Measurements from ENCODE around the gene TMEM217. TPM values are rescaled to one million over a fixed set of nuclear protein-coding genes. Genes with fewer than 3 reads are reported as not detected.

Gene TMEM217
- total RNA-seq, 4 donors from 2014 or later, result 1.4 to 4.7 (median 2.0) TPM

DNA sequence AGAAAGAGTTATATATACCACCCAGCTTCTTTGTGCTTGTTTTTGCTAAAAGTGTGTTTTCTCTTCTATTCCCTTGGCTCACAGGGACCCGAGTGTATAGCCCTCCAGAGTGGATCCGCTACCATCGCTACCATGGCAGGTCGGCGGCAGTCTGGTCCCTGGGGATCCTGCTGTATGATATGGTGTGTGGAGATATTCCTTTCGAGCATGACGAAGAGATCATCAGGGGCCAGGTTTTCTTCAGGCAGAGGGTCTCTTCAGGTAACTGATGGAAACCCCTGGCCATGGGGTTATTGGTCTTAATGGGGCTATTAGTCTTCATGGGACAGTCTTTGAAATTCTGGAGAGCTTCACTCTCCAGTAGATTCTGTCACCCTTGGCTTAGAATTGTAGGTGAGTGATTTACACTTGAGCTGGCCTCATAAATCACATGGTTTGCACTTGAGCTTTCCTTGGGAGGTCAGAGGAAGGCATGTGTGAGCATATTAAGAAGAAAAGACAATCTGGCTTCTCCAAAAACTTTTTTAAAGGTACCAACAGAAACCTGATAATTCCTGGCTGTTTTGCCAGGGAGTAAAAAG lies 84.9 kb downstream of the TMEM217 start:
- peak overlapping the region; percentile 67 to 90 (median 86) for H3K4me3 ChIP-seq
- intact Hi-C loops (cut with DNase I), result loop anchor here (10.0 kb wide), 1 partner anchor 148 kb away; no protein-coding TSS in a partner anchor
- peaks cover 13 to 40% (median 25%) of the 10 kb centered on the region in 3 donors for H3K36me3 ChIP-seq
- 70 to 85% methylated on average over 7 of the region's 7 CpGs for WGBS, 2 donors
- no peaks in the 10 kb centered on the region for H3K27me3 ChIP-seq
- DNase-seq, result no peak
- TF ChIP-seq, protein P1, sequence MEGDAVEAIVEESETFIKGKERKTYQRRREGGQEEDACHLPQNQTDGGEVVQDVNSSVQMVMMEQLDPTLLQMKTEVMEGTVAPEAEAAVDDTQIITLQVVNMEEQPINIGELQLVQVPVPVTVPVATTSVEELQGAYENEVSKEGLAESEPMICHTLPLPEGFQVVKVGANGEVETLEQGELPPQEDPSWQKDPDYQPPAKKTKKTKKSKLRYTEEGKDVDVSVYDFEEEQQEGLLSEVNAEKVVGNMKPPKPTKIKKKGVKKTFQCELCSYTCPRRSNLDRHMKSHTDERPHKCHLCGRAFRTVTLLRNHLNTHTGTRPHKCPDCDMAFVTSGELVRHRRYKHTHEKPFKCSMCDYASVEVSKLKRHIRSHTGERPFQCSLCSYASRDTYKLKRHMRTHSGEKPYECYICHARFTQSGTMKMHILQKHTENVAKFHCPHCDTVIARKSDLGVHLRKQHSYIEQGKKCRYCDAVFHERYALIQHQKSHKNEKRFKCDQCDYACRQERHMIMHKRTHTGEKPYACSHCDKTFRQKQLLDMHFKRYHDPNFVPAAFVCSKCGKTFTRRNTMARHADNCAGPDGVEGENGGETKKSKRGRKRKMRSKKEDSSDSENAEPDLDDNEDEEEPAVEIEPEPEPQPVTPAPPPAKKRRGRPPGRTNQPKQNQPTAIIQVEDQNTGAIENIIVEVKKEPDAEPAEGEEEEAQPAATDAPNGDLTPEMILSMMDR (IDR thresholded peaks at IDR 0.05), result no peak
- no peak for TF ChIP-seq POLR2A (IDR thresholded peaks at IDR 0.05)
- H3K27ac ChIP-seq, result peak overlapping the region; percentile 95 to 98 (median 96)
- H3K9me3 ChIP-seq, result no peaks in the 10 kb centered on the region
- H3K4me1 ChIP-seq, result peaks cover 12 to 80% (median 23%) of the 10 kb centered on the region in 3 donors

DNA sequence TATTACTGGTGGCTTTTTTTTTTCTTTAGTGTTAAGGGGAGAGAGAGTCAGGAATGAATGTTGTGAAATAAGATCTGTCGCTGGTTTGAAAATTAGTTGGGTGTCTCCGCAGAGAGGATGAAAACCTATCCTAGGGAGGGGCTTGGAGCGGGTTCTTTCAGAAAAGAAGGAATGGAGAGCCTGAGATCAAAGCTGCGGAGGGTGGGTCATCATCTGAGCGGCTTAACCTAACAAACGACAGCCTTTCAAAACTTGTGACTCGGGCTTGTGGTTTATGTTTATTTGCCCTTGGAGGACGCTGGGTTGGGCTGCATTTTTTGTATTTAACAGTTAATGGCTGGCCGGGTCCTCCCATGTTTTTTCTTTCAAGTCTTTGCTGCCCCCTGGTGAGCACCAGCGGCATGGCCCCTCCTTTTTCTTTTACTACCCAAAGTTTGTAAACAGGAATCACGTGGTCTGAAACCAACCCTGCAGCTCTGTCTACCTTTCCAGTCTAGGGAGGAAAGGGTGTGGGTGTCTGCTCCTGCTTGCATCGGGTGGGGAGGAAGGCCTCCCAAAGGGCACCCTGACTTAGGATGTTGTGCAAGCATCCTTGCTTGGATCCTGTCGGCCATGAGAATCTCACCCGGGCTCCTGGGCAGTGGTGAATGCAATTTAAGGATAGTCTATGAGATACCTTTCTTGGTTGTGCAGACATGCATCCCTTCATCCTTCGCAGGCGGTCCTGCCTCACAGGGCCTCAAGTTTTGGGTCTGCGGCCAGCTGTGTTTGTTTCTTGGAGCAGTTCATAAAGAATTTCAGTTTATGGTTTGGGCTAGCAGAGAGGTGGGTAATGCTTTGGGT lies 85.8 kb downstream of the TMEM217 start:
- TF ChIP-seq POLR2A (IDR thresholded peaks at IDR 0.05), result peak in 1 of 4 donors; percentile 53
- TF ChIP-seq, protein P1 (IDR thresholded peaks at IDR 0.05), result peak; percentile 94 to 99 (median 98)
- 11 to 15% methylated on average over 14 to 17 of the region's 17 CpGs for WGBS, 2 donors
- Histone ChIP-seq H3K4me3 (peak overlapping the region; percentile 67 to 90 (median 86)), H3K36me3 (peaks cover 13 to 40% (median 25%) of the 10 kb centered on the region in 3 donors), H3K9me3 (no peaks in the 10 kb centered on the region), H3K27me3 (no peaks in the 10 kb centered on the region), H3K27ac (peak overlapping the region; percentile 95 to 98 (median 96)), H3K4me1 (peaks cover 12 to 74% (median 23%) of the 10 kb centered on the region in 3 donors)
- DNase-seq, result peak; percentile 71
- intact Hi-C loops (cut with DNase I), result loop anchor here (2.0 to 10.0 kb wide), 2 partner anchors 115 to 147 kb away; no protein-coding TSS in a partner anchor

DNA sequence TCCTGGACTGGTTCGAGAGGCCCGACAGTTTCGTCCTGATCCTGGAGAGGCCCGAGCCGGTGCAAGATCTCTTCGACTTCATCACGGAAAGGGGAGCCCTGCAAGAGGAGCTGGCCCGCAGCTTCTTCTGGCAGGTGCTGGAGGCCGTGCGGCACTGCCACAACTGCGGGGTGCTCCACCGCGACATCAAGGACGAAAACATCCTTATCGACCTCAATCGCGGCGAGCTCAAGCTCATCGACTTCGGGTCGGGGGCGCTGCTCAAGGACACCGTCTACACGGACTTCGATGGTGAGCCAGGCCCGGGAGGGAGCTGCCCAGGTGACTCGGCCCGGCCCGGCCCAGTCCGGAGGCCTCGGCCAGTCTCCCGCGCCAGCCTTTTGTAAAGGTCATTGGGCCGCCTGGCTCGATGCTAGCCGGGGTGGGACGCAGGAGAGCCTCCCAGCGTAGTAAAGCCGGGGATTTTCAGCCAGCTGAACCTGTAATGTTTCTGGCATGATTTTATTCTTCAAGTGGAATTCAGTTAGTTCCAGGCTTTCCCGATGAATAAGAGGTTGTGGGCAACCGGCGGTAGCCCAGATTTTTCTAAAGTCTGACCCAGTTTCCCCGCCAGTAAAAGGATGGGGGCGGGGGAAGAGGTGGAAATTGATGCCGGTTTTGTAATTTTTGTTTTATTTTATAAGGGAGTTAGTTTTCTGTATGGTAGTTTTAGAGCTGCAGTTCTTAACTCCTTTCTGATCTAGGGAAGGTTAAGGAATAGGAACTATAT lies 86.6 kb downstream of the TMEM217 start:
- intact Hi-C loops (cut with DNase I), result loop anchor here (2.0 to 10.0 kb wide), 2 partner anchors 115 to 147 kb away; no protein-coding TSS in a partner anchor
- Histone ChIP-seq H3K27ac (peak overlapping the region; percentile 95 to 98 (median 96)), H3K4me1 (peaks cover 12 to 70% (median 23%) of the 10 kb centered on the region in 3 donors), H3K4me3 (peak overlapping the region; percentile 67 to 90 (median 86)), H3K36me3 (peaks cover 13 to 40% (median 25%) of the 10 kb centered on the region in 3 donors), H3K27me3 (no peaks in the 10 kb centered on the region), H3K9me3 (no peaks in the 10 kb centered on the region)
- DNase-seq, result no peak
- TF ChIP-seq, protein P1 (IDR thresholded peaks at IDR 0.05), result no peak
- 1% methylated on average over 10 to 11 of the region's 45 CpGs for WGBS, 2 donors

DNA sequence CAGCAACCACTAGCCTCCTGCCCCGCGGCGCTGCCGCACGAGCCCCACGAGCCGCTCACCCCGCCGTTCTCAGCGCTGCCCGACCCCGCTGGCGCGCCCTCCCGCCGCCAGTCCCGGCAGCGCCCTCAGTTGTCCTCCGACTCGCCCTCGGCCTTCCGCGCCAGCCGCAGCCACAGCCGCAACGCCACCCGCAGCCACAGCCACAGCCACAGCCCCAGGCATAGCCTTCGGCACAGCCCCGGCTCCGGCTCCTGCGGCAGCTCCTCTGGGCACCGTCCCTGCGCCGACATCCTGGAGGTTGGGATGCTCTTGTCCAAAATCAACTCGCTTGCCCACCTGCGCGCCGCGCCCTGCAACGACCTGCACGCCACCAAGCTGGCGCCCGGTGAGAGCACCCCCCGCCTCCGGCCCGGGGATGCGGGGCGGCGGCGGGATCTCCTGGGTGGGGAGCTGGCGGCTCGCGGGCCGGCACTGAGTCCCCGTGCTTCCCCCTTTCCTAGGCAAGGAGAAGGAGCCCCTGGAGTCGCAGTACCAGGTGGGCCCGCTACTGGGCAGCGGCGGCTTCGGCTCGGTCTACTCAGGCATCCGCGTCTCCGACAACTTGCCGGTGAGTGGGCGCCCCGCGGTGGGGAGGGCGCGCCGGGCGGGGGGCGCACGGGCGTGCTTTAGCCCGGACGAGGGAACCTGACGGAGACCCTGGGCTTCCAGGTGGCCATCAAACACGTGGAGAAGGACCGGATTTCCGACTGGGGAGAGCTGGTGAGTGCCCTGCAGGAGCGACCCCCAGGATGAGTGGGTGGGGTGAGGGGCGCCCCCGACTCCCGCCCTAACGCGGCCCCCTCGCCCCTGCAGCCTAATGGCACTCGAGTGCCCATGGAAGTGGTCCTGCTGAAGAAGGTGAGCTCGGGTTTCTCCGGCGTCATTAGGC lies 87.4 kb downstream of the TMEM217 start:
- peaks cover 12 to 61% (median 23%) of the 10 kb centered on the region in 3 donors for H3K4me1 ChIP-seq
- no peak for TF ChIP-seq POLR2A (IDR thresholded peaks at IDR 0.05)
- TF ChIP-seq, protein P1 (IDR thresholded peaks at IDR 0.05), result peak in 4 of 6 experiments; percentile 16 to 44 (median 30)
- intact Hi-C loops (cut with DNase I), result loop anchor here (2.0 to 10.0 kb wide), 2 partner anchors 114 to 146 kb away; no protein-coding TSS in a partner anchor
- 0% methylated on average over 28 of the region's 92 CpGs; no CpG with 5 or more reads in 1 of the 2 donors for WGBS, 2 donors
- peak overlapping the region; percentile 95 to 98 (median 96) for H3K27ac ChIP-seq
- DNase-seq, result no peak
- H3K27me3 ChIP-seq, result no peaks in the 10 kb centered on the region
- H3K4me3 ChIP-seq, result peak overlapping the region; percentile 67 to 90 (median 86)
- no peaks in the 10 kb centered on the region for H3K9me3 ChIP-seq
- H3K36me3 ChIP-seq, result peaks cover 13 to 35% (median 25%) of the 10 kb centered on the region in 3 donors

Measured in esophagus squamous epithelium (tissue), 5 donors.